ENCODE measurements around the gene MYH9. TPM values are rescaled to one million over a fixed set of nuclear protein-coding genes. Genes with fewer than 3 reads are reported as not detected.
A peak's percentile ranks its signal among the peaks of the same experiment; 100 is the strongest.

The MYH9 gene
- total RNA-seq, 4 donors from 2014 or later = 216 to 339 (median 246) TPM

GRCh38 chr22:36341640-36342041 lies 46.1 kb downstream of the MYH9 start:
- no peaks in the 10 kb centered on the region for H3K27me3 ChIP-seq
- peaks cover 36 to 100% (median 71%) of the 10 kb centered on the region in 3 donors for H3K4me1 ChIP-seq
- DNase-seq = no peak
- H3K4me3 ChIP-seq = no peak overlapping the region
- WGBS, 2 donors = 76 to 85% methylated on average over 10 of the region's 10 CpGs
- no peaks in the 10 kb centered on the region for H3K9me3 ChIP-seq
- H3K27ac ChIP-seq = peak overlapping the region in 3 of 4 donors; percentile 64 to 100 (median 98)
- TF ChIP-seq POLR2A (IDR thresholded peaks at IDR 0.05) = no peak
- TF ChIP-seq, protein P1, sequence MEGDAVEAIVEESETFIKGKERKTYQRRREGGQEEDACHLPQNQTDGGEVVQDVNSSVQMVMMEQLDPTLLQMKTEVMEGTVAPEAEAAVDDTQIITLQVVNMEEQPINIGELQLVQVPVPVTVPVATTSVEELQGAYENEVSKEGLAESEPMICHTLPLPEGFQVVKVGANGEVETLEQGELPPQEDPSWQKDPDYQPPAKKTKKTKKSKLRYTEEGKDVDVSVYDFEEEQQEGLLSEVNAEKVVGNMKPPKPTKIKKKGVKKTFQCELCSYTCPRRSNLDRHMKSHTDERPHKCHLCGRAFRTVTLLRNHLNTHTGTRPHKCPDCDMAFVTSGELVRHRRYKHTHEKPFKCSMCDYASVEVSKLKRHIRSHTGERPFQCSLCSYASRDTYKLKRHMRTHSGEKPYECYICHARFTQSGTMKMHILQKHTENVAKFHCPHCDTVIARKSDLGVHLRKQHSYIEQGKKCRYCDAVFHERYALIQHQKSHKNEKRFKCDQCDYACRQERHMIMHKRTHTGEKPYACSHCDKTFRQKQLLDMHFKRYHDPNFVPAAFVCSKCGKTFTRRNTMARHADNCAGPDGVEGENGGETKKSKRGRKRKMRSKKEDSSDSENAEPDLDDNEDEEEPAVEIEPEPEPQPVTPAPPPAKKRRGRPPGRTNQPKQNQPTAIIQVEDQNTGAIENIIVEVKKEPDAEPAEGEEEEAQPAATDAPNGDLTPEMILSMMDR (IDR thresholded peaks at IDR 0.05) = no peak
- H3K36me3 ChIP-seq = peaks cover 19 to 80% (median 24%) of the 10 kb centered on the region in 3 donors
- intact Hi-C loops (cut with DNase I) = no loop called here

DNA sequence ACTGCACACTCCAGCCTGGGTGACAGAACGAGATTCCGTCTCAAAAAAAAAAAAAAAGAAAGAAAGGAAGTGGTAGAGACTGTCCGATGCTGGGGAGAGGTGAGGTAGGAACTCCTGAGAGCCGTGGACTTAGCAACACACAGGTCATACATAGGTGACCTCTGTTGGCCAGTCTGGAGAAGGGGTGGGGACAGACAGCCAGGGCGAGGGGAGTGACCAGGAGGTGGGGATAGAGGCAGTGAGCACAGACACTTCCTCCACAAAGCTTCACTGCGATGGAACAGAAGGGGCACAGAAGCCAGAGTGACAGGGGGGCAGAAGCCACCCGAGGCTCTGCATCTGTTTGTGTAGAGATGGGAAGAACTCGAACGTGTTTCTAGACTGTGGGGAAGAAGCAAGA lies 47.1 kb downstream of the MYH9 start:
- H3K27ac ChIP-seq = peak overlapping the region; percentile 9 to 100 (median 81)
- TF ChIP-seq, protein P1 (IDR thresholded peaks at IDR 0.05) = no peak
- TF ChIP-seq POLR2A (IDR thresholded peaks at IDR 0.05) = no peak
- no peak for DNase-seq
- intact Hi-C loops (cut with DNase I) = no loop called here
- H3K27me3 ChIP-seq = no peaks in the 10 kb centered on the region
- 37 to 58% methylated on average over 9 of the region's 9 CpGs for WGBS, 2 donors
- H3K4me1 ChIP-seq = peaks cover 45 to 100% (median 71%) of the 10 kb centered on the region in 3 donors
- no peaks in the 10 kb centered on the region for H3K9me3 ChIP-seq
- peaks cover 24 to 79% (median 27%) of the 10 kb centered on the region in 3 donors for H3K36me3 ChIP-seq
- H3K4me3 ChIP-seq = no peak overlapping the region

DNA sequence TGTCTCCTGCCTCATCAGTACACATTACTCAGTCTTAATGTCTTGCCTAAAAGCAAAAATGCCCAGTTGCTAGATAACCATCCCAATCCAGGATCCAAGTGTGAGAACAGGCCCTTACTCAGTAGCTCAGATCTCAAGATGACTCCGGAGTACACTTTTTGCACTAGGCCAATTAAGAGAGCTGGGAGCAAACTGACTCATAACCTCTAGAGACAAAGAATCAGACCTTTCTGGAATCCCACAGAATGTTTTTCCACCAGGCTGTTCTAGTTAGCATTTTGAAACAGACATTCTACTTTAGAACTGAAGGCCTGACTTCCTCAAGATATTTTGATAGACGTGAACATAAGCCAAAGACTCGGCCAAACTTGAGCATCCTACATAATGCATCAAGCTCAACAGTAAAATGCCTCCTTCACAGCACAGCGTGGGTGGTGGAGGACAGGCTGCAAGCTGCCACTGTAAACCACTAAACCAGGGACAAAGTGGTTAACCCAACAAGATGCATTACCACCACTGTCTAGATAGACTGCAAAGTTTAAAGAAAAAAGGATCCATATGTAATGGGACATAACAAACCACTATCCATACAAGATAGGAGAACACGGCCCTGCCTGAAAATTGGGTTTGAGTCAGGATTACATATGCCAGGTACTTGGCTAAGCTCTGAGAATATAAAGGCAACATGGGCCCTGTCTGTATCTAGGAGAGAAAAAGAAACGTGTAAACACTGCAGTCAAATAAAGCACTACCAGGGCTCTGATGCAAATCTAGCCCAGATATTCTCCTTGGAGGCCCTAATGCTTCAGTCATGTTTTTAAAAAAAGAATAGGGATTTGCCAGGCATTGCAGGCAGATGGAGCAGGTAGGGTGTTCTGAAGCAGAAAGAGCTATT lies 48.3 kb downstream of the MYH9 start:
- H3K9me3 ChIP-seq = no peaks in the 10 kb centered on the region
- WGBS, 2 donors = 30 to 39% methylated on average over 6 of the region's 6 CpGs
- H3K36me3 ChIP-seq = peaks cover 25 to 82% (median 39%) of the 10 kb centered on the region in 3 donors
- peak overlapping the region in 3 of 4 donors; percentile 42 to 100 (median 98) for H3K27ac ChIP-seq
- H3K4me3 ChIP-seq = no peak overlapping the region
- H3K27me3 ChIP-seq = no peaks in the 10 kb centered on the region
- H3K4me1 ChIP-seq = peaks cover 45 to 100% (median 71%) of the 10 kb centered on the region in 3 donors
- intact Hi-C loops (cut with DNase I) = no loop called here
- no peak for TF ChIP-seq POLR2A (IDR thresholded peaks at IDR 0.05)
- TF ChIP-seq, protein P1 (IDR thresholded peaks at IDR 0.05) = no peak
- no peak for DNase-seq

DNA sequence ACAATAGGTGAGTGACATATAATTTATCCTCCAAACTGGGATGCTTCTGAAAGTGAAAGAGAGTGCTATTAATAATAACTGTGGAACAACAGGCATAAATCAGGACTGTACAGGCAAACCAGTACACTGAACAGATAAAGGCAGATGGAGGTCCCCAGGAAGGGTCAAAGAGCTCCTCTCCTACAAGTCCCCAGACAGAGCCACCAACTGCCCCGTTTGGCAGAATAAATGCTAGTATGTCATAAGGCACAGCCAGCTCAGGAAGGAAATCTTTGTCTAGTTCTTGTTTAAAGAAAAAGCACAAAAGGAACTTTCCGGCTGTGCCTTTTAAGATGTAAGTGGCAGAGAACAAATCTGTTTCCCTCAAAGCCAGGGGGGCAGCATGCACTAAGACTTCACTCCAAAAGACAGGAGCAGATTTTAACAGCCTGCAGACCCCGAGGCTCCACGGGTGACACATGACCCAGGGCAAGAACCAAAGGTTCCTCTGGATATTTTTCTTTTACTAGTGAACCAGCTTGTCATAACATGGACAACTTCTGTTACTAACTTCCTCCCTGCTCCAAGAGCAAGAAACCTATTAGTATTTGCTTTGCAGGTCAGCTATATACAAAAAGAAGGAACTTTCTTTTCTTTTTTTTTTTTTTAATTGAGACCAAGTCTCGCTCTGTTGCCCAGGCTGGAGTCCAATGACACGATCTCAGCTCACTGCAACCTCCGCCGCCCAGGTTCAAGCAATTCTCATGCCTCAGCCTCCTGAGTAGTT lies 50.2 kb downstream of the MYH9 start:
- no peaks in the 10 kb centered on the region for H3K9me3 ChIP-seq
- intact Hi-C loops (cut with DNase I) = no loop called here
- 36 to 42% methylated on average over 8 of the region's 8 CpGs for WGBS, 2 donors
- H3K4me1 ChIP-seq = peaks cover 55 to 100% (median 71%) of the 10 kb centered on the region in 3 donors
- DNase-seq = no peak
- TF ChIP-seq, protein P1 (IDR thresholded peaks at IDR 0.05) = no peak
- H3K4me3 ChIP-seq = no peak overlapping the region
- H3K27me3 ChIP-seq = no peaks in the 10 kb centered on the region
- H3K27ac ChIP-seq = peak overlapping the region; percentile 92 to 100 (median 98)
- H3K36me3 ChIP-seq = peaks cover 28 to 79% (median 44%) of the 10 kb centered on the region in 3 donors

All from esophagus squamous epithelium (tissue), 5 donors.